NCI-H1436 (cell line): Measurements from ENCODE around the gene CARD19.

ENCODE experiments used
- DNase-seq: peaks from one replicate; lab custom pipeline; 2025; lab: John Stamatoyannopoulos, UW

Gene CARD19

GRCh38 chr9:93120846-93121315, 24.9 kb downstream of the CARD19 start:
- no peak for DNase-seq

GRCh38 chr9:93121316-93122241, 25.6 kb downstream of the CARD19 start:
- DNase-seq: no peak

GRCh38 chr9:93122721-93123221, 26.8 kb downstream of the CARD19 start:
- DNase-seq: no peak

DNA sequence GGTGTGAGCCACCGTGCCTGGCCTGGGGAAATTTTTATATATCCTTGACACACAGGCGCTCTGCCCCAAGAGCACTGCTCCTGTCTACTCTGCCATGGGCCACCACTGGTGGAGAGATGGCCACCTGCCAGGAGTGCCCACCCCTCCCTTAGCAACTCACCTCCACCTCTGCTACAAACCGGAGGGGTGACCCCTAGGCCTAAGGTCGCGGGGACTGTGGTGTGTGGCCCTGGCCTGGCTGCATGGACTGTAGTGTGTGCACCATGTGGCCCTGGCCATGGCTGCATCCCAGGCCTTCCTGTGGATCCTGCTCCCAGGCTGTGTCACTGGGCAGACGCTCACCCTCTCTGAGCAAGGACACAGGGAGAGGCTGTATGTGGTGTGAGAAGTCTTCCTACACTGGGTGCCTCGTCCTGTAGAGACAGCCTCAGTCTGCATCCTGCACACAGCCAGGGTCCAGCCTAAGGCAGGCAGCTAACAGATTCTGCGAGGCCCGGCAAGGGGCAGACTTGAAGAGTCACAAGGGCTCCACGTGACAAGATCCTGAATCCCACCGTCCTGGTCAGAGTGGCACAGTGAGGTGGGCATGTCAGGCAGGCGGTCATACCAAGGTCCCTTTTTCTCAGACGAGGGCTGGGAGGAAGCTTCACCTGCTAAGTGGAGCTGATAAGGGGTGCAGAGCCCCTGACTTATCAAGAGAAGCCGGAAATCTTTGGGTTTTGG, 27.7 kb downstream of the CARD19 start:
- no peak for DNase-seq

- no peak for DNase-seq
Observed at GRCh38 chr9:93124793-93125192, 28.8 kb downstream of the CARD19 start.

GRCh38 chr9:93125331-93125894, 29.4 kb downstream of the CARD19 start:
- DNase-seq: no peak

DNA sequence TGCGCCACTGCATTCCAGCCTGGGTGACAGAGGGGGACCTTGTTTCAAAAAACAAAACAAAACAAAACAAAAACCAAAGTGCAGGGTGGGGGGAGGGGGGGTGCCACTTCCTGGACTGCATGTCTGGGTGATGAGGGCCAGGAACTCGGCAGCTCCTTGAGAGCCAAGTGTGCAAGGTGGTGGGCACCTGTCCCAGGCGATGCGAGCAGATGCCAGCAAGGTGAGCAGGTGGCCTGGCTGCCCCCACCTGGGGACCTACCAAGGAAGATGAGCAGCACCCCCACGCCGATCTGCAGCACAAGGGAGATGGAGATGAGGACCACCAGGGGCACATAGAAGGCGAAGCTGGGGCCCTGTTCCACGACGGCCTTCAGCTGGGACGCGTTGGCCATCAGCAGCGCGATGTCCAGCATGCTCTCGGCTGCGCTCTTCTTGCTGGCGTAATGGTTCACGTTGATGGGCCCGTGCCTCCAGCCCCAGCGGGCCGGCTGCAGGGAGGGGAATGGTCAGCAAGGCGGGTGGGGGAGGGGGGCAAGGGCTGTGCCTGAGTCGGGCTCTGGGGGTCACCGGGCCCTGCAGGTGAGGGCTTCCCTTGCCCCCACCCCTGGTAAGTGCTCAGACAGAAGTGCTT, 30.2 kb downstream of the CARD19 start:
- no peak for DNase-seq

- peak; percentile 64 for DNase-seq
Observed at GRCh38 chr9:93126825-93127368, 30.9 kb downstream of the CARD19 start.

- DNase-seq: no peak
Observed at GRCh38 chr9:93127395-93127911, 31.4 kb downstream of the CARD19 start.

DNA sequence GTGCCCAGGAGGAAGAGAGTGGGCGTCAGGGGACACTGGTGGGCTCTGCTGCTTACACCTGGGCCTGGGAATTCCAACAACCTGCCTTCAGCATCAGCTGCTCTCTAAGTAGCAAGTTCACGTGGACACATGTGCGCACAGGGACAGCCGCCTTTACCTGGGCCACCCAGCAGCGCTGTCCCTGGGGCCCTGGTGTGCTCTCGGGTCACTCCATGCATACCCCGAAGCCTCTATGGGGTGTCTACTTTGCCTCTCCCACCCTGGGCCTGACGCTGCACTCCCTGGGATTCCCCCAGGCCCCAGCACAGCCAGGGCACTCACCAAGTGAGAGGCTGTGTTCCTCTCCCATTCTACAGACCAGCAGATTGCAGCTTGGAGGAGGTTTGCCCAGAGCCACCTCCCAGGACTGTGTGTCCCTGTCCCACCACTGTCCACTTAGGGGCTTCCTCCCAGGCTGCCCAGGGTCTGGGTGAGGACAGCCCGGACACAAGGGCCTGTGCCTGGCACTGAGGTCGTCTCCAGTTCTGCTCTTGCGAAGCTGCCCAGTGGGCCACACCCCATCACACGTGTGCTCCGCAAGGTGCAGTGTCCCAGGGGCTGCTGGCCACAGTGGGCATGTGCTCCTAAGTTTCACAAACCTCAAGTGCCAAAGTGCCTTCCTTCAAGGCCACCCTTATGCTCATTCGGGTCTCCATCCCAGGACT, 32.1 kb downstream of the CARD19 start:
- no peak for DNase-seq

GRCh38 chr9:93128715-93129224, 32.8 kb downstream of the CARD19 start:
- no peak for DNase-seq

DNA sequence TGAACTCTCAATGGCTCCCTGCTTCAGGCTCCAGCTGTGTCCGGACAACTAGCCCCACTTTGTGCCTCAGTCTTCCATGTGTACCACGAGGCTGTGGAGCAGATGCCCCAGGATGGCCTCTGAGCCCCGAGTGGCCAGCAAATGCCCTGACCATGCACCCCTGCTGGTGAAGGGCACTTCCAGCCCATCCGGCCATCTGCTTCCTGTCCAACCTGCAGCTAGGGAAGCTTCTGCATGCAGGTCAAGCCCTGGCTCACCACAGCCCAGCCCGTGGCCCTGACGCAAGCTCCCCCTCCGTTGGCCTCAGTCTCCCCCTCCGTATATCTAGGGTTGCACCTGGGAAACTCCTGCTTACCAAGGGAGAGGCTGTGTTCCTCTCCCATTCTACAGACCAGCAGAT, 33.3 kb downstream of the CARD19 start:
- DNase-seq: no peak

- no peak for DNase-seq
Observed at GRCh38 chr9:93129691-93130500, 33.9 kb downstream of the CARD19 start.

- DNase-seq: no peak
Observed at GRCh38 chr9:93130861-93131481, 35.0 kb downstream of the CARD19 start.

DNA sequence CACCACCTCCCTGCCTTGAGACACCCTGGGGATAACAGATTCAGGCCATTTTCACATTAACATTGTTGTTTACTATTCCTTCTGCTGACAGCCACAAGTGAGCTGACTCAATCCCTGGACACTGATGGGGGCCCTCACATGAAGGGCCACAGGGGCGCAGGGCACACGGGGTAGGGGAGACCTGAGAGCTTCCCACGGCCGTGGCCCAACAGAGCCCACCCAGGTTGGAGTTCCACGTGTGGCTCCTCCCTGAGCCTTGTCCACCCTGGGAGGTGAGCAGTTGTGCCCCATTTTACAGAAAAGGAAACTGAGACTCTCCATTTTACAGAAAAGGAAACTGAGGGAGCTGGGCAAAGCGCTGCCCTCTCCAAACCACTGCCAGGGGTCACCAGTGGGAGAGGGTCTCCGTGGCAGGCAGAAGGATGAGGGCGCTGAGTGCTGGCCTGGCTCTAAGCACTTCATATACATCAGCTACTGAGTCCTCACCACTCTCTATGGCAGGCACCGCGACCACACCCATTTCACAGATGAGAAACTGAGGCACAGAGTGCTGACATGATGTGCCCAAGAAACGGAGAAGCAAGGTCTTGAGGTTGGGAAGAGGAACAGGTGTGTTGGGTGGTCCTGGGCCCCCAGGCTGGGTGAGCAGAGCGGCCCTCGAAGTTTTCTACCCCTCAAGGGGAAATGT, 35.7 kb downstream of the CARD19 start:
- no peak for DNase-seq

GRCh38 chr9:93132287-93132927, 36.4 kb downstream of the CARD19 start:
- no peak for DNase-seq

DNA sequence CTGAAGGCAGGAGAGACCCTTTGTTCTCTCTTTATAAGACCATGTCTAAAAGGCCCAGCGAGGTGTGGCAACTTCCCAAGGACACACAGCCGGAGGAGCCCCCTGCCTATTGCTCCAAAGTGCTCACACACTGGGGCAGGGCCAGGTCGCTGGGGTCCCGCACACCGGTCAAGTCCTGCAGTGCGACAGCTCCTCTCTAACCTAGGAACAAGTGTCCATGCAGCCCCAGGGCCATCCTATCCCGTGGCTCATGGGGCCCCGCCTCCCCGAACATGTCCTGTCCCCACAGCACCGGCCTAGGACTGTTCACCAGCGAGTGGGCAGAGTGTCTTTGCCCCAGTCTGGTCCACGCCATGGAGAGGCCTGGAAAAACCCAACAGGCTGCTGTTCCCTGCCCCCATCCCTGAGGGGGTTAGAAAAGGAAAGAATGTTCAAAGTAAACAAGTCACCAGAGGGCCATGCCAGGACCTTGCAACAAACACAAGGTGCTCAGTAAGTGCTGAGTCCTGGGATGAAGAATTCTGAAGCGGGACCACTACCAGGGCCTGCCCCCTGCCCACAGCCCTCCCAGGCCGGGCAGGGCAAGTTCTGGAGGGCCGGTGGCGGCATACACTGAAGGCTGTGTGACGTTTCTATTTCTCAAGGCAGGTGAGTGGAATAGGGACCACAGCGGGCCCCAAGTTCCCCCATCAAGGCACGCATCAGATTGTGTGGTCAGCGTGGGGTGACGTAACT, 37.1 kb downstream of the CARD19 start:
- no peak for DNase-seq

DNA sequence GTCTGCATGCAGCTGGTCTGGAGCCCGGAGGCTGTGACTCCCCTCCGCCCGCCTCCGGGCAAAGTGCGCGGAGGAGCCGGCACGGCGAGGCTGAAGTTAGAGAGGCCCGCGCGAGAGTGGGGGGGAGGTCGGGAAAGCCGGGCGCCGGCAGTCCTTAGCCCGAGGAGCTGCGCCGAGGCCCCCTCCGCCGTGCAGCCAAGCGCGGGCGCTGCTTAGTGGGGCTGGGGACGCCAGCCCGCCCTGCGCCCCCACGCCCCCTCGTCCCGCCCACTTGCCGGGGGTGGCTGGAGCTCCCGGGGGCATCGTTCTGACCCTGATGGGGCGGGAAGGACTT, 37.6 kb downstream of the CARD19 start:
- no peak for DNase-seq
